Thymus (tissue), 11 donors: ENCODE results near the gene DAND5. TPM values are rescaled to one million over a fixed set of nuclear protein-coding genes. Genes with fewer than 3 reads are reported as not detected.
"Not testable (repeated sequence)": the region's sequence is repeated elsewhere in the genome, so short reads cannot be mapped to it uniquely, and the experiment has no call there.

Experiments used
- DNase-seq, 9 donors: peaks; one replicate each; pipeline ENCODE4 v3.0.0-alpha.2; 2013; ENCODE audit warnings: low spot score in 9 of 9, low read depth in 6 of 9, missing footprints in 1 of 9
- H3K27ac ChIP-seq, 2 donors: one replicate each; pipeline ENCODE4 v1.5.1; 2013; ENCODE audit warnings: control low read depth in 1 of 2, low read depth in 1 of 2, low read length in 1 of 2, mild to moderate bottlenecking in 1 of 2, moderate library complexity in 1 of 2
- H3K27me3 ChIP-seq, 2 donors: one replicate each; pipeline ENCODE4 v1.5.1; 2013; ENCODE audit warnings: low read length in 1 of 2; ENCODE audit not compliant: control insufficient read depth in 2 of 2, insufficient read depth in 1 of 2
- H3K36me3 ChIP-seq, 2 donors: one replicate each; pipeline ENCODE4 v1.5.1; 2013; ENCODE audit warnings: low read length in 1 of 2, mild to moderate bottlenecking in 1 of 2, moderate library complexity in 1 of 2; ENCODE audit not compliant: control insufficient read depth in 2 of 2, insufficient read depth in 2 of 2
- H3K4me1 ChIP-seq, 2 donors: one replicate each; pipeline ENCODE4 v1.5.1; 2013; ENCODE audit warnings: low read length in 2 of 2; ENCODE audit not compliant: control insufficient read depth in 2 of 2, insufficient read depth in 2 of 2
- H3K4me3 ChIP-seq, 2 donors: one replicate each; pipeline ENCODE4 v1.5.1; 2013; ENCODE audit warnings: low read length in 2 of 2, control low read depth in 1 of 2, mild to moderate bottlenecking in 1 of 2
- H3K9me3 ChIP-seq, 2 donors: one replicate each; pipeline ENCODE4 v1.5.1; 2013; ENCODE audit warnings: low read length in 1 of 2, mild to moderate bottlenecking in 1 of 2; ENCODE audit not compliant: control insufficient read depth in 2 of 2, insufficient read depth in 1 of 2
- WGBS: extraction: QIAGEN DNeasy Blood & Tissue Kit; methylation state at CpG from one replicate; pipeline ENCODE4 v1.1.7; 2013; 5-methylcytosine and 5-hydroxymethylcytosine counted together
- polyA plus RNA-seq: library from polyadenylated mRNA; stranded (reverse); fragments of 200-250 nt; gene quantifications from one replicate; pipeline ENCODE4 v1.2.3, GENCODE V29; 2013
- total RNA-seq: library from RNA; stranded (reverse); fragments of 120-200 nt; gene quantifications from one replicate; pipeline ENCODE4 v1.2.4, GENCODE V29; 2013
- donor health status: healthy.

Gene DAND5
- total and polyA plus RNA-seq, 2 donors = 0.09 TPM

DNA sequence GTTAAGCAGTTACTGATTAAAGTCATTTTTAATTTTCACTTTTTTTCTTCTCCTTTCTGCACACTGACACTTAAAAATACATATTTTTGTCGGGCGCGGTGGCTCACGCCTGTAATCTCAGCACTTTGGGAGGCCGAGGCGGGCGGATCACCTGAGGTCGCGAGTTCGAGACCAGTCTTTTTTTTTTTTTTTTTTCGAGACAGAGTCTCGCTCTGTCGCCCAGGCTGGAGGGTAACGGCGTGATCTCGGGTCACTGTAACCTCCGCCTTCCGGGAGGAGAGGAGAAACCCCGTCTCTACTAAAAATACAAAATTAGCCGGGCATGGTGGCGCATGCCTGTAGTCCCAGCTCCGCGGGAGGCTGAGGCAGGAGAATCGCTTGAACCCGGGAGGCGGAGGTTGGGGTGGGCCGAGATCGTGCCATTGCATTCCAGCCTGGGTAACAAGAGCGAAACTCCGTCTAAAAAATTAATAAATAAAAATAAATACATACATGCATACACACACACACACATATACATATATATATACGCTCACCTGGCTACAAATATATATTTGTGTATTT is 11.9 kb upstream of the DAND5 start:
- Histone ChIP-seq H3K4me1 (peaks cover 0 to 19% of the 10 kb centered on the region in 2 donors), H3K4me3 (peak overlapping the region; percentile 67 to 86), H3K27ac (peak overlapping the region; percentile 83 to 92)

DNA sequence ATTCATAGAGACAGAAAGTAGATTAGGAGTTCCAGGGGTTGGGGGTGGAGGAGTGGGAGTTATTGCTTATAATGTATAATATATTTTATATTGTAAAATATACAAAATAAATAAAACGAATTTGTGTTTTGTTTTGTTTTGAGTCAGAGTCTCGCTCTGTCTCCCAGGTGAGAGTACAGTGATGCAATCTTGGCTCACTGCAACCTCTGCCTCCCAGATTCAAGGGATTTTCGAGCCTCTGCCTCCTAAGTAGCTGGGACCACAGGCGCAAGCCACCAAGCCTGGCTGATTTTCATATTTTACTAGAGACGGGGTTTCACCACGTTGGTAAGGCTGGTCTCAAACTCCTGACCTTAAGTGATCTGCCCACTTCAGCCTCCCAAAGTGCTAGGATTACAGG is 9.9 kb upstream of the DAND5 start:
- no peak for DNase-seq
- H3K36me3 ChIP-seq = peaks cover 2 to 6% of the 10 kb centered on the region in 2 donors
- 93% methylated on average over 6 of the region's 6 CpGs for WGBS
- no peak overlapping the region for H3K4me3 ChIP-seq
- no peaks in the 10 kb centered on the region for H3K9me3 ChIP-seq
- H3K27ac ChIP-seq = no peak overlapping the region
- H3K27me3 ChIP-seq = no peaks in the 10 kb centered on the region
- H3K4me1 ChIP-seq = peaks cover 0 to 14% of the 10 kb centered on the region in 2 donors

More for the DNA sequence above, 11.9 kb upstream of the DAND5 start:
- peaks cover 22 to 25% of the 10 kb centered on the region in 2 donors for H3K36me3 ChIP-seq
- DNase-seq, H3K9me3 ChIP-seq, H3K27me3 ChIP-seq: not testable (repeated sequence)
- 33% methylated on average over 31 of the region's 31 CpGs for WGBS

DNA sequence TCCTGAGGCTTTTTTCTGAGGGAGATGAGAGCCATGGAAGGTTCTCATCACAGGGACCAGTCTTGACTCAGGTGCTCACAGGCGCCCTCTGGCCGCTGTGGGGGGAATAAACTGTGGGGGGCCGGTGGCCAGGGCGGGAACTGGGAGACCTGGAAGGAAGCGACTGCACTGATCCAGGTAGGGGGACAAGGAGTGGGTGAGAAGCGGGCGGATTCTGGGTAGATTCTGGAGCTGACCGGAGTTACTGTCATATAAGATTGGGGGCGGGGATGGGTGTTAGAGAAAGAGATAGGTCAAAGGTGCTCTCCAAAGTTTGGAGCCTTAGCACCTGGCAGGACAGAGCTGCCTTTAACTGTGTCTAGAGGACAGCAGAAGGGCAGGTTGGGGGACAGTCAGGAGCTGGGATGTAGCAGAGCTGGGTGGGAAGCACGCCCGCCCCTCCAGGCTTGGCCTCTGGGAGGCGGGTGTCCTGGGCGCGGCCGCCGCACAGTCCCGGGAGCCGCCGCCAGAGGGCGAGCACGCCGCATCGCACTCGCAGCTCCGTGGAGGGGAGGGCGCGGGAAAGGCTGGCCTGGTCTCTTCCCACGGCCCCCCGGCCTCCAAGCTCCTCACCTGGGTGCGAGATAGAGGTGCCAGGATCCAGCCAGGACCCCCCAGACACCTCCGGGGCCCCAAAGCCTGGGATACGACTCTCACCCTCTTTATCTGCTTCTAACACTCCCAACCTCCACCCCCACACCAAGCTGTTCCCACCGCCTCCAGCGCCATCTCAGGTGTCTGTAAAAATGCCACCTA is 4.2 kb upstream of the DAND5 start:
- DNase-seq = peak in 7 of 9 donors; percentile 55 to 86 (median 78)
- Histone ChIP-seq H3K27ac (peak overlapping the region; percentile 12 to 42), H3K9me3 (peaks cover 0 to 6% of the 10 kb centered on the region in 2 donors), H3K4me1 (peaks cover 0 to 12% of the 10 kb centered on the region in 2 donors), H3K36me3 (no peaks in the 10 kb centered on the region), H3K27me3 (no peaks in the 10 kb centered on the region), H3K4me3 (peak overlapping the region; percentile 45 to 47)
- WGBS = 1% methylated on average over 34 of the region's 34 CpGs

DNA sequence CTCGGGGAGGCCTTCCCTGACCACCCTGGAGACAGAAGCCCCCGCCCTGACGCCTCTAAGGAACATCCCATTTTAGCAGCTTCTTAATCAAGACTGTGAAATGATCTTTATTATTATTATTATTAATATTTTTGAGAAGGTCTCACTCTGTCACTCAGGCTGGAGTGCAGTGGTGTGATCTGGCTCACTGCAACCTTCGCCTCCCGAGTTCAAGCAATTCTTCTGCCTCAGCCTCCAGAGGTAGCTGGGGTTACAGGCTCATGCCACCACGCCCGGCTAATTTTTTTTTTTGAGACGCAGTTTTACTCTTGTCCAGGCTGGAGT is 3.6 kb upstream of the DAND5 start:
- DNase-seq = no peak
- Histone ChIP-seq H3K36me3 (no peaks in the 10 kb centered on the region), H3K4me3 (peak overlapping the region in 1 of 2 donors; percentile 47), H3K27me3 (no peaks in the 10 kb centered on the region), H3K4me1 (peaks cover 0 to 12% of the 10 kb centered on the region in 2 donors), H3K27ac (peak overlapping the region in 1 of 2 donors; percentile 42), H3K9me3 (peaks cover 0 to 6% of the 10 kb centered on the region in 2 donors)
- 60% methylated on average over 8 of the region's 8 CpGs for WGBS

DNA sequence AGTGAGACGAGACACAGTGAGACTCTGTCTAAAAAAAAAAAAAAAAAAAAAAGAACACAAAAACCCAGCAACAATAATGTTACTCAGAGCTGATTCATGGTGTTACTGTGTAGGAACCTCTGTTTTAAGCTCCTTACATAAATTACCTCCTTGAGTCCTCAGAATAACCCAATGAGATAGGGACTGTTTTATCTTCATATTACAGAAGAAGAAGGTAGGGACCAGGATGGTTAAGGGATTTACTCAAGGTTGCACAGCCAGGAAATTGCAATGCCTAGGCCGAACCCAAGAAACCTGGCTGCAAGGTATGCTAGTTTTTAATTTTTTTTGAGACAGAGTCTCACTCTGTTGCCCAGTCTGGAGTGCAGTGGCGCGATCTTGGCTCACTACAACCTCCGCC is 1.5 kb upstream of the DAND5 start:
- peaks cover 0 to 6% of the 10 kb centered on the region in 2 donors for H3K9me3 ChIP-seq
- H3K27me3 ChIP-seq = no peaks in the 10 kb centered on the region
- no peak overlapping the region for H3K27ac ChIP-seq
- no peak for DNase-seq
- peaks cover 0 to 12% of the 10 kb centered on the region in 2 donors for H3K4me1 ChIP-seq
- H3K4me3 ChIP-seq = no peak overlapping the region
- H3K36me3 ChIP-seq = no peaks in the 10 kb centered on the region
- WGBS = 98% methylated on average over 5 of the region's 5 CpGs

DNA sequence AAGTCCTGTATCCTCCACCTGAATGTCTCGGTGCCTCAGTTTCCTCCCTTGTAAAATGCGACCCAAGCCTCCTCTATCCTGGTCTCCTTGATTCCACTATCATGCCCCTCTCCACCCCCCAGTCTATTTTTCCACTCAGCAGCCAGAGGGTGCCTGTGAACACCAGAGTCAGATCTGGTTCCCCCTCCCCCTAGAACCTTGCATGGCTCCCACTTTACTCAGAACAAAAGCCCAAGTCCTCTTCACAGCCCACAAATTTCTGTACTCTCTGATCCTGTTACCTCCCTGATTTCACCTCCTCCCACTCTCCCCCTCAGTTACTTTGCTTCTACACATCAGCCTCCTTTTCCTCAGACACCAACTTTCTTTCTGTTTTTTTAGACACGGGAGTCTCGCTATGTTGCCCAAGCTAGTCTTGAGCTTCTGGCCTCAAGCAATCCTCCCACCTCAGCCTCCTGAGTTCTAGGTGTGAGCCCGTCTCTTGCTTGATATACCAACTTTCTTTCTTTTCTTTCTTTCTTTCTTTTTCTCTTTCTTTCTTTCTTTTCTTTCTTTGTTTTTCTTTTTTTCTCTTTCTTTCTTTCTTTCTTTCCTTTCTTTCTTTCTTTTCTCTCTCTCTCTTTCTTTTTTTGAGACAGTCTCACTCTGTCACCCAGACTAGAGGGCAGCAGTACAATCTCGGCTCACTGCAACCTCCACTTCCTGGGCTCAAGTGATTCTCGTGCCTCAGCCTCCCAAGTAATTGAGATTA is 869 bp downstream of the DAND5 start:
- Histone ChIP-seq H3K9me3 (peaks cover 0 to 6% of the 10 kb centered on the region in 2 donors), H3K36me3 (no peaks in the 10 kb centered on the region), H3K27me3 (peaks cover 0 to 10% of the 10 kb centered on the region in 2 donors), H3K4me1 (peaks cover 0 to 13% of the 10 kb centered on the region in 2 donors), H3K4me3 (no peak overlapping the region), H3K27ac (no peak overlapping the region)
- WGBS = 91% methylated on average over 7 of the region's 7 CpGs
- no peak for DNase-seq

DNA sequence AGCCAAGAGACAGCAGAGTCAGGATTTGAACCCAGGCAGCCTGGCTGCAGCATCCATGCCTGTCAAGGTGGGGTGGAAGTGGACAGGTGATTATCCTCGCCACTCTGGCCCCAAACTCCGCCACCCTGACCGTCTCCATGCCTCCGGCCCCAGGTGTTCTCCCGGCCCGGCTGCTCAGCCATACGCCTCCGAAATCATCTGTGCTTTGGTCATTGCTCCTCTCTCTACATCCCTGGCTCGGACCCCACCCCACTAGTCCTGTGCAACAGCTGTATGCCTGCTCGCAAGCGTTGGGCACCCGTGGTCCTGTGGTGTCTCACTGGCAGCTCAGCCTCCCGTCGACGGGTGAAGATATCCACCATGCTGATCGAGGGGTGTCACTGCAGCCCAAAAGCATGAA is 3.9 kb downstream of the DAND5 start:
- Histone ChIP-seq H3K9me3 (peaks cover 0 to 6% of the 10 kb centered on the region in 2 donors), H3K36me3 (no peaks in the 10 kb centered on the region), H3K27ac (no peak overlapping the region), H3K27me3 (peaks cover 0 to 15% of the 10 kb centered on the region in 2 donors), H3K4me3 (no peak overlapping the region), H3K4me1 (peaks cover 0 to 12% of the 10 kb centered on the region in 2 donors)
- 97% methylated on average over 16 of the region's 16 CpGs for WGBS
- no peak for DNase-seq

DNA sequence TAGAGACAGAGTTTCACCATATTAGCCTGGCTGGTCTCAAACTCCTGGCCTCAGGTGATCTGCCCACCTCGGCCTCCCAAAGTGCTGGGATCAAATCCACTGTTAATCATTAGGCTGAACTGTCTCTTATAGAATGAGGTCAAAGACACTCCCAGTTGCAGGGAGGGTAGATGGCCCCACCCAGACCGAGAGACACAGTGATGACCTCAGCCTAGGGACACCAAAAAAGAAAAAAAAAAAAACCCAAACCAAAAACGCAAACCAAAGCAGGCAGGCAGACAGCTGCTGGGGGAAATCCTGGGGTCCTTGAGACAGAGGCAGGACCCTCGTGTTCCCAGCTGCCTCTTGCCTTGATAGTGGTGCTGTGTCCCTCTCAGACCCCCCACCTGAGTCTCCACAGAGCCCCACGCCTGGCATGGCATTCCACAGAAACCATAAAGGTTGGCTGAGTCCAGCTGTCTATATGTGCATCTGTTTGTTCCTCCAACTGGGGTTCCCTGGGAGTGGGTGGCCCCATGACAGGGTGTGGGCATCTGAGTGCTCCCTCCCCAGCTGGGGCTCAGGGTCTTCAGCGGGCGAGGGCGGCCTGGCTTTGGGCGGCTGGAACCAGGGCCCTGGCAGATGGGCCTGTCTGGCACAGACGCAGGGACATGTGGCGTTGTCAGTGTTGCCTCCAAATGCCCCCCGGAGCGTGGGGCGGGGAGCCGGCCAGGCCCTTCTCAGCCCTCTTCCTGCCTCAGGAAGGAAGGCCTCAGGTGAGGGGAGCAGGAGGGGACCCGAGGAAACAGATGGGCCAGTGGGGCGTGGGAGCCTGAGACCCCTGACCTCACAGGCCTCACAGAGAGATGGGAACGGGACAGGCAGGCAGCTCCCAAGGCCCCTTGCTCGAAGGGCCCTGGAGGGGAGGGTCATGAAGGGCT is 5.2 kb downstream of the DAND5 start:
- no peak overlapping the region for H3K4me3 ChIP-seq
- H3K36me3 ChIP-seq = no peaks in the 10 kb centered on the region
- peaks cover 0 to 15% of the 10 kb centered on the region in 2 donors for H3K27me3 ChIP-seq
- DNase-seq = no peak
- peaks cover 0 to 10% of the 10 kb centered on the region in 2 donors for H3K4me1 ChIP-seq
- WGBS = 34% methylated on average over 19 of the region's 19 CpGs
- H3K27ac ChIP-seq = no peak overlapping the region
- peaks cover 0 to 3% of the 10 kb centered on the region in 2 donors for H3K9me3 ChIP-seq
